GM06990 (cell line): ENCODE measurements around the gene PLXNA4.
"Not testable (repeated sequence)": the region's sequence is repeated elsewhere in the genome, so short reads cannot be mapped to it uniquely, and the experiment has no call there.

Experiments
- DNase-seq: peaks from one replicate; pipeline ENCODE4 v3.0.0-alpha.2; 2011; ENCODE audit not compliant: insufficient read length; ENCODE audit errors: extremely low read depth
- H3K27me3 ChIP-seq: replicated peaks from 2 replicates; pipeline ENCODE4 v1.6.0; 2011; ENCODE audit warnings: low read length; ENCODE audit not compliant: control insufficient read depth, insufficient read depth
- H3K36me3 ChIP-seq: 2 replicates; pipeline ENCODE4 v1.5.1; 2011; ENCODE audit warnings: low read length; ENCODE audit not compliant: control insufficient read depth, insufficient read depth
- H3K4me3 ChIP-seq: replicated peaks from 2 replicates; pipeline ENCODE4 v1.5.1; 2011; ENCODE audit warnings: low read depth, mild to moderate bottlenecking, control low read depth, low read length
- TF ChIP-seq, protein P1 (sequence below): IDR thresholded peaks from 2 replicates; pipeline ENCODE4 v1.5.1; 2011; ENCODE audit warnings: low read length, control low read depth, mild to moderate bottlenecking, inconsistent platforms; ENCODE audit not compliant: insufficient read depth, poor library complexity, severe bottlenecking

PLXNA4 gene

GRCh38 chr7:132181946-132182685 lies 394.2 kb downstream of the PLXNA4 start:
- no peak overlapping the region for H3K4me3 ChIP-seq
- no peaks in the 10 kb centered on the region; the same call in none of the 2 replicates for H3K27me3 ChIP-seq
- TF ChIP-seq, protein P1, sequence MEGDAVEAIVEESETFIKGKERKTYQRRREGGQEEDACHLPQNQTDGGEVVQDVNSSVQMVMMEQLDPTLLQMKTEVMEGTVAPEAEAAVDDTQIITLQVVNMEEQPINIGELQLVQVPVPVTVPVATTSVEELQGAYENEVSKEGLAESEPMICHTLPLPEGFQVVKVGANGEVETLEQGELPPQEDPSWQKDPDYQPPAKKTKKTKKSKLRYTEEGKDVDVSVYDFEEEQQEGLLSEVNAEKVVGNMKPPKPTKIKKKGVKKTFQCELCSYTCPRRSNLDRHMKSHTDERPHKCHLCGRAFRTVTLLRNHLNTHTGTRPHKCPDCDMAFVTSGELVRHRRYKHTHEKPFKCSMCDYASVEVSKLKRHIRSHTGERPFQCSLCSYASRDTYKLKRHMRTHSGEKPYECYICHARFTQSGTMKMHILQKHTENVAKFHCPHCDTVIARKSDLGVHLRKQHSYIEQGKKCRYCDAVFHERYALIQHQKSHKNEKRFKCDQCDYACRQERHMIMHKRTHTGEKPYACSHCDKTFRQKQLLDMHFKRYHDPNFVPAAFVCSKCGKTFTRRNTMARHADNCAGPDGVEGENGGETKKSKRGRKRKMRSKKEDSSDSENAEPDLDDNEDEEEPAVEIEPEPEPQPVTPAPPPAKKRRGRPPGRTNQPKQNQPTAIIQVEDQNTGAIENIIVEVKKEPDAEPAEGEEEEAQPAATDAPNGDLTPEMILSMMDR: no peak
- no peak for DNase-seq
- no peaks in the 10 kb centered on the region for H3K36me3 ChIP-seq

DNA sequence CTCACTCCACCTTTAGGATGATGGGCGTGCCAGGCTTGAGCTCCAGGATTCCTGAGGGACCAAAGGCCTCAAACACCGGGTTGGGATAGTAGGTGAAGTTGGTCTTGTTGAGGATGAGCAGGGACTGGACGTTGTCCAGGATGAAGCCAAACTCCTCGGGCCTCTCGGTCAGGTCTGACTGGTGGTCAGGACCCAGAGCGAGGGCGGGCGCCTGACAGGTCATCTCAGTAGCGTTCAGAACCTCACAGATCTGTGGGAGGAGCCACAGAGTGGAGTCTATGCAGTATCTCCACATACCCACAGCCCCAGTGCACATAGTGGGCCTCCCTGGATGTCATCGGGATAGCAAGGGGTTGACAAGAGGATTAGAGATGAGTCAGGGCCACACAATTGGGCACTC lies 394.9 kb downstream of the PLXNA4 start:
- Histone ChIP-seq H3K36me3 (no peaks in the 10 kb centered on the region), H3K27me3 (peaks cover 3% of the 10 kb centered on the region), H3K4me3 (no peak overlapping the region)
- no peak for DNase-seq
- TF ChIP-seq, protein P1: no peak

DNA sequence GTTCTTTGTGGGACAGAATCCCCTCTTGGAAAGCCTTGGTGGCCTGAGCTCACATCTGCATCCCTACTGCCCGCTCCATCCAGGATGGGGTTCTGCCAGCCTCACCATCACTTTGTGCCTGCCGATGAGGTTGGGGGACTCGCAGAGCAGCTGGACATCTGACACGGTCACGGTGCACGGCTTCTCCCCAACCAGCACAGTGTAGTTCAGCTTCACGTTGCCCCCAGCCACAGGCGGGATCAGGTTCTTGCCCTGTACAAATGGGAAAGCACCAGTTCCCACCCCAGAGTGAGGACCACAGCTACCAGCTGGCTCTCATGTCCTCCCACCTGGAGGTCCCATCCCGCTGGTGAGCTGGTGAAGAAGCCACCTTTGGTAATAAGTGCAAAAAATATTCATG lies 395.8 kb downstream of the PLXNA4 start:
- Histone ChIP-seq H3K4me3 (no peak overlapping the region), H3K36me3 (no peaks in the 10 kb centered on the region), H3K27me3 (peaks cover 3% of the 10 kb centered on the region)
- DNase-seq: no peak
- TF ChIP-seq, protein P1: no peak

GRCh38 chr7:132179681-132180080 lies 396.6 kb downstream of the PLXNA4 start:
- H3K27me3 ChIP-seq: peaks cover 3% of the 10 kb centered on the region
- TF ChIP-seq, protein P1: no peak
- no peak for DNase-seq

GRCh38 chr7:132179080-132179430 lies 397.2 kb downstream of the PLXNA4 start:
- DNase-seq: no peak
- Histone ChIP-seq H3K4me3 (no peak overlapping the region), H3K36me3 (no peaks in the 10 kb centered on the region), H3K27me3 (peaks cover 3% of the 10 kb centered on the region)
- TF ChIP-seq, protein P1: no peak

More at GRCh38 chr7:132179681-132180080, 396.6 kb downstream of the PLXNA4 start:
- H3K36me3 ChIP-seq: no peaks in the 10 kb centered on the region
- no peak overlapping the region for H3K4me3 ChIP-seq

DNA sequence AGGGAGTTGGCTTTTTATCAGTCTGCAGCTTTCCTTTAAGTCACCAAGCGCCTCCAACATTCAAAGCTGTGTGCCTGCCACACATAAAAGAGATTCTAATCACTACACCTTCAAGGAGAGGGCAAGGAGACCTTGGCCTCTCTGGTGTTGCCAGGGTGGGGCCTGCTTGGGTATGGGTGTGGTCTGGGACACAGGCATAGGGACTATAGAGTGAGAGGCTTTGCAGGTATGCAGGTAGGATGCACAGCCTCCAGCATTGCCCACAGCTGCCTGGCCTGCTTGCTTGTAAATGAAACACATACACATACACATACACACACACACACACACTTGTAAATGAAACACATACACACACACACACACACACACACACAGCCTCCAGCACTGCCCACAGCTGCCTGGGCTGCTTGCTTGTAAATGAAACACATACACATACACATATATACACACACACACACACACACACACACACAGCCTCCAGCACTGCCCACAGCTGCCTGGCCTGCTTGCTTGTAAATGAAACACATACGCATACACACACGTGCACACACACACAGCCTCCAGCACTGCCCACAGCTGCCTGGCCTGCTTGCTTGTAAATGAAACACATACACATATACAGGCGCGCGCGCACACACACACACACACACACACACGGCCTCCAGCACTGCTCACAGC lies 397.7 kb downstream of the PLXNA4 start:
- DNase-seq, H3K4me3 ChIP-seq, H3K36me3 ChIP-seq, H3K27me3 ChIP-seq: not testable (repeated sequence)
